GM12878 (cell line): Measurements from ENCODE around the gene CD27. TPM values are rescaled to one million over a fixed set of nuclear protein-coding genes. Genes with fewer than 3 reads are reported as not detected.

Source experiments
- ATAC-seq: fragments of 200-7000 bp; cut with Tn5 transposase; 3 replicates; pipeline ENCODE4 v1.9.1; 2020; ENCODE audit warnings: mild to moderate bottlenecking, moderate library complexity
- BruUV-seq: library from RNA; stranded (reverse); fragments of 400-500 nt; replicated peaks from 2 replicates; lab custom pipeline; 2021; lab: Mats Ljungman, UMichigan
- CTCF ChIA-PET: fragments of 300-600 bp; sonication (Branson Sonifier 250); formaldehyde crosslinking; extraction: SDS; loops from one replicate; lab custom pipeline; 2021; ENCODE audit warnings: inconsistent platforms; lab: Yijun Ruan, JAX
- POLR2A ChIA-PET: fragments of 350-600 bp; formaldehyde crosslinking; extraction: SDS; loops from one replicate; lab custom pipeline; 2021; ENCODE audit warnings: inconsistent platforms; lab: Charles Lee
- RAD21 ChIA-PET: fragments of 300-600 bp; sonication (Branson Sonifier 250); formaldehyde crosslinking; loops from one replicate; lab custom pipeline; 2023; ENCODE audit warnings: antibody characterized with exemption; ENCODE audit not compliant: unreplicated experiment; lab: Charles Lee
- SMC1A ChIA-PET: fragments of 300-600 bp; sonication (Branson Sonifier 250); formaldehyde crosslinking; loops from one replicate; lab custom pipeline; 2023; ENCODE audit not compliant: unreplicated experiment, uncharacterized antibody; lab: Charles Lee
- DNase-seq: peaks from one replicate; pipeline ENCODE4 v3.0.0-alpha.2; 2011; ENCODE audit warnings: low read depth, low spot score
- FAIRE-seq: peaks from 3 replicates; lab custom pipeline; 2011; peaks lifted over from hg19 to GRCh38; lab: Jason Lieb, UNC
- H2AFZ ChIP-seq: 2 replicates; pipeline ENCODE4 v1.6.0; 2011; ENCODE audit warnings: low read depth, low read length, control low read depth; ENCODE audit not compliant: control insufficient read depth
- H3K27ac ChIP-seq: 2 replicates; pipeline ENCODE4 v1.5.1; 2011; ENCODE audit warnings: control low read depth; ENCODE audit not compliant: control insufficient read depth, insufficient read depth
- H3K27me3 ChIP-seq, 2 experiments: replicated peaks in 1 of 2; 2 replicates each; pipeline versions ENCODE4 v1.6.0 to v1.6.1; 2011; ENCODE audit warnings: low read length in 1 of 2; ENCODE audit not compliant: control insufficient read depth in 2 of 2, insufficient read depth in 2 of 2
- H3K36me3 ChIP-seq, 2 experiments: 2 replicates each; pipeline ENCODE4 v1.5.1; 2011; ENCODE audit warnings: low read length in 1 of 2; ENCODE audit not compliant: control insufficient read depth in 2 of 2, insufficient read depth in 2 of 2
- H3K4me1 ChIP-seq: 2 replicates; pipeline ENCODE4 v1.6.1; 2011; ENCODE audit warnings: mild to moderate bottlenecking, low read length, moderate library complexity, mixed read lengths; ENCODE audit not compliant: control insufficient read depth, insufficient read depth
- H3K4me2 ChIP-seq: 2 replicates; pipeline ENCODE4 v1.6.0; 2011; ENCODE audit warnings: control low read depth; ENCODE audit not compliant: control insufficient read depth, insufficient read depth
- H3K4me3 ChIP-seq: fragments of 200-600 bp; sonication (generic); 2 replicates; pipeline ENCODE4 v1.5.1; 2016
- H3K79me2 ChIP-seq: 2 replicates; pipeline ENCODE4 v1.6.0; 2011; ENCODE audit warnings: low read length; ENCODE audit not compliant: control insufficient read depth, insufficient read depth
- H3K9ac ChIP-seq: 2 replicates; pipeline ENCODE4 v1.8.0; 2011; ENCODE audit warnings: low read length, control low read depth, mixed read lengths; ENCODE audit not compliant: control insufficient read depth, insufficient read depth
- H3K9me3 ChIP-seq: replicated peaks from 3 replicates; pipeline ENCODE4 v1.5.1; 2011; ENCODE audit warnings: mild to moderate bottlenecking, low read length; ENCODE audit not compliant: control insufficient read depth, insufficient read depth
- H4K20me1 ChIP-seq: 2 replicates; pipeline ENCODE4 v1.6.0; 2011; ENCODE audit not compliant: control insufficient read depth, insufficient read depth
- EZH2 ChIP-seq: IDR thresholded peaks from 2 replicates; pipeline ENCODE4 v1.6.1; 2012; ENCODE audit warnings: low read depth, mild to moderate bottlenecking, control low read depth, inconsistent platforms, low read length, borderline replicate concordance; ENCODE audit not compliant: control insufficient read depth
- LARP7 ChIP-seq: fragments of 450-650 bp; IDR thresholded peaks from 2 replicates; pipeline ENCODE4 v1.6.1; 2017; ENCODE audit warnings: mild to moderate bottlenecking
- PBX3 ChIP-seq: IDR thresholded peaks from 2 replicates; pipeline ENCODE4 v1.6.1; 2011; ENCODE audit warnings: mild to moderate bottlenecking, low read depth, low read length, moderate library complexity; ENCODE audit not compliant: insufficient replicate concordance
- PRDM15 ChIP-seq: fragments of 450-650 bp; formaldehyde crosslinking; IDR thresholded peaks from 2 replicates; pipeline ENCODE4 v1.4.0; 2020; ENCODE audit warnings: mild to moderate bottlenecking, moderate library complexity
- ZNF687 ChIP-seq: fragments of 450-650 bp; IDR thresholded peaks from 2 replicates; pipeline ENCODE4 v1.6.1; 2017; ENCODE audit warnings: mild to moderate bottlenecking, moderate library complexity
- WGBS: methylation state at CpG from one replicate; pipeline ENCODE4 v1.1.6; 2016; ENCODE audit warnings: low lambda C conversion rate; ENCODE audit not compliant: insufficient replicate concordance, insufficient coverage; ENCODE audit errors: missing lambda C conversion rate; 5-methylcytosine and 5-hydroxymethylcytosine counted together
- in situ Hi-C: fragments of 300-500 bp; cut with MboI; formaldehyde crosslinking; loops from 9 replicates; pipeline ENCODE4 v1.14.3; 2018; ENCODE audit warnings: mixed read lengths
- intact Hi-C: fragments of 100-400 bp; cut with micrococcal nuclease; formaldehyde crosslinking; loops from one replicate; pipeline ENCODE4 v1.14.2; 2022; ENCODE audit not compliant: unreplicated experiment
- polyA plus RNA-seq, 11 experiments: library from polyadenylated mRNA; depleted of rRNA in 4 of 11; unstranded in 6 of 11; stranded (reverse) in 5 of 11; fragments of >200 nt; fragmentation: Nextera tagmentation in 4 of 11; fragmentation: Illumina TruSeq in 1 of 11; extraction: Ambion mirVana in 4 of 11; extraction: Trizol in 1 of 11; gene quantifications; 1 replicate in 1 of 11; 2 replicates in 10 of 11; pipeline versions ENCODE4 v1.2.1 to v1.2.3, GENCODE V29; 2011 to 2016; ENCODE audit warnings: inconsistent platforms in 2 of 11, missing spikeins in 2 of 11, low read depth in 1 of 11
- total RNA-seq, 4 experiments: library from RNA; depleted of rRNA in 3 of 4; stranded (reverse); fragments of >200 nt in 3 of 4; fragmentation: Illumina TruSeq in 1 of 4; extraction: Trizol in 1 of 4; gene quantifications; 2 replicates each; pipeline versions ENCODE4 v1.2.1 to v1.2.3, GENCODE V29; 2013 to 2021

The CD27 gene
- total and polyA plus RNA-seq, 10 of the 15 experiments (the other 5 are each of a cell fraction or from before 2014, with no cell fraction given) = 4.9 to 184 (median 106) TPM

GRCh38 chr12:6405963-6406362, 38.8 kb upstream of the CD27 start (continued):
- TF ChIP-seq ZNF687 (no peak), PRDM15 (CRISPR knock-in tag) (no peak)
- TF ChIP-seq, all 136 proteins: peak for 0

GRCh38 chr12:6407236-6407954, 37.4 kb upstream of the CD27 start:
- ATAC-seq = no peak
- intact Hi-C loops = no loop called here
- H3K9ac ChIP-seq = no peak overlapping the region
- no peaks in the 10 kb centered on the region for H3K9me3 ChIP-seq
- no peaks in the 10 kb centered on the region; a peak in 1 of 4 replicates for H3K27me3 ChIP-seq
- in situ Hi-C loops = no loop called here
- no peak for DNase-seq
- TF ChIP-seq LARP7 (no peak), PBX3 (no peak), EZH2 (no peak)
- ChIA-PET POLR2A (no interaction called here), RAD21 (no interaction called here), CTCF (no interaction called here), SMC1A (no interaction called here)
- H3K27ac ChIP-seq = no peak overlapping the region
- no peak overlapping the region for H2AFZ ChIP-seq
- no peak overlapping the region for H3K4me2 ChIP-seq
- no peak for FAIRE-seq
- H3K79me2 ChIP-seq = no peaks in the 10 kb centered on the region
- no peak overlapping the region for H3K4me3 ChIP-seq
- 75% methylated on average over 10 of the region's 10 CpGs for WGBS
- H3K4me1 ChIP-seq = no peaks in the 10 kb centered on the region
- no peaks in the 10 kb centered on the region for H3K36me3 ChIP-seq
- no peaks in the 10 kb centered on the region for H4K20me1 ChIP-seq
- BruUV-seq = no TSS peak
